GM19455 (cell line): ENCODE measurements around the gene DOCK11.

Experiments
- ATAC-seq: cut with Tn5 transposase; IDR thresholded peaks from one replicate; pipeline ENCODE4 v1.9.1; 2021; ENCODE audit not compliant: unreplicated experiment

The DOCK11 gene

GRCh38 chrX:118623062-118623461 lies 127.4 kb downstream of the DOCK11 start:
- ATAC-seq, result no peak

- no peak for ATAC-seq
These were observed 130.7 kb downstream of the DOCK11 start for GRCh38 chrX:118626346-118626745.

GRCh38 chrX:118627084-118627758 lies 131.6 kb downstream of the DOCK11 start:
- no peak for ATAC-seq

GRCh38 chrX:118630848-118631247 lies 135.2 kb downstream of the DOCK11 start:
- ATAC-seq, result no peak

GRCh38 chrX:118631586-118631985 lies 136.0 kb downstream of the DOCK11 start:
- ATAC-seq, result no peak

GRCh38 chrX:118632862-118633261 lies 137.2 kb downstream of the DOCK11 start:
- ATAC-seq, result no peak

- ATAC-seq, result no peak
These were observed 137.9 kb downstream of the DOCK11 start for GRCh38 chrX:118633530-118633929.

GRCh38 chrX:118634336-118634735 lies 138.7 kb downstream of the DOCK11 start:
- ATAC-seq, result no peak

- no peak for ATAC-seq
These were observed 142.4 kb downstream of the DOCK11 start for GRCh38 chrX:118637997-118638396.

GRCh38 chrX:118644378-118644777 lies 148.8 kb downstream of the DOCK11 start:
- no peak for ATAC-seq

- ATAC-seq, result no peak
These were observed 157.1 kb downstream of the DOCK11 start for GRCh38 chrX:118652717-118653116.

GRCh38 chrX:118654331-118654730 lies 158.7 kb downstream of the DOCK11 start:
- ATAC-seq, result no peak

GRCh38 chrX:118655561-118656246 lies 160.1 kb downstream of the DOCK11 start:
- ATAC-seq, result no peak

- no peak for ATAC-seq
These were observed 161.8 kb downstream of the DOCK11 start for GRCh38 chrX:118657413-118657812.

GRCh38 chrX:118660085-118660484 lies 164.5 kb downstream of the DOCK11 start:
- no peak for ATAC-seq

GRCh38 chrX:118665204-118665603 lies 169.6 kb downstream of the DOCK11 start:
- no peak for ATAC-seq

- no peak for ATAC-seq
These were observed 170.9 kb downstream of the DOCK11 start for GRCh38 chrX:118666521-118666920.

- no peak for ATAC-seq
These were observed 173.8 kb downstream of the DOCK11 start for GRCh38 chrX:118669435-118669834.

- ATAC-seq, result no peak
These were observed 179.8 kb downstream of the DOCK11 start for GRCh38 chrX:118675326-118675965.

- no peak for ATAC-seq
These were observed 180.3 kb downstream of the DOCK11 start for GRCh38 chrX:118675966-118676349.

GRCh38 chrX:118677318-118677717 lies 181.7 kb downstream of the DOCK11 start:
- no peak for ATAC-seq

GRCh38 chrX:118679290-118679689 lies 183.7 kb downstream of the DOCK11 start:
- no peak for ATAC-seq
